HG03135 (cell line): ENCODE measurements around the gene HERPUD2.

Source experiments
- ATAC-seq: cut with Tn5 transposase; IDR thresholded peaks from one replicate; pipeline ENCODE4 v1.9.1; 2021; ENCODE audit warnings: mild to moderate bottlenecking, moderate library complexity; ENCODE audit not compliant: unreplicated experiment

Gene HERPUD2, protein sequence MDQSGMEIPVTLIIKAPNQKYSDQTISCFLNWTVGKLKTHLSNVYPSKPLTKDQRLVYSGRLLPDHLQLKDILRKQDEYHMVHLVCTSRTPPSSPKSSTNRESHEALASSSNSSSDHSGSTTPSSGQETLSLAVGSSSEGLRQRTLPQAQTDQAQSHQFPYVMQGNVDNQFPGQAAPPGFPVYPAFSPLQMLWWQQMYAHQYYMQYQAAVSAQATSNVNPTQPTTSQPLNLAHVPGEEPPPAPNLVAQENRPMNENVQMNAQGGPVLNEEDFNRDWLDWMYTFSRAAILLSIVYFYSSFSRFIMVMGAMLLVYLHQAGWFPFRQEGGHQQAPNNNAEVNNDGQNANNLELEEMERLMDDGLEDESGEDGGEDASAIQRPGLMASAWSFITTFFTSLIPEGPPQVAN

DNA sequence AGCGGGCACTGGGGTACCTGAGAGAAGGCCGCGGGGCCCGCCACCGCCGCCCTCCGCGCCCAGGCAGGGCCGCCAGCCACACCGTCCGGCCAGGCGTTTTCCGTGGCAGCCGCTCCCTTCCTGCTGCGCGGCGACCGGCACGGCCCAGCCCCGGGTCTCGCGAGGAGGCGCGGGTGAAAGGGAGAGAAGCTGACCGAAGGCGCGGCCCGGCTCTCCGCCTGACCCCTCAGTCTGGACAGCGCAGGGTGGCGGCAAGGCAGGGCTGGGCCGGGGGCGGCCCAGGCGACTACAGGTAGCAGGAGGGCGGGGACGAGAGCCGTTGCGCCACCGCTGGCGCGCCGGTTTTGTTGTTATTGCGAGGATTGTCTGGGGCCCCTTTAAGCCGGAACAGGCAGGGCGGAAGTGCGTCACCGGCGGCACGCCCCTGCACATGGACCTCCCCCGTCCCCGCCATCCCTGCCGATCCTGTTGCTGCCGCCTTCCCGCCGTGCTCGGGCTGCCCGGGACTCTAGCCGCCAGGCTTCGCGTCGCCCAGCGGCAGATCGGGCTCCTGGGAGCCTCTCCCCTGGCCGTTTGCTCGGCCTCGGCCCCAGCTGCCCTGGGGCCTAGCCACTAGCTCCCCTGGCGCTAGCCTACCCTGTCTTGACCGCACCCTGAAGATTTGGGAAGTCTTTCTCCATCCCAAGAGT lies at the start of gene HERPUD2:
HERPUD2 (minus strand) TSS at position 352 of the 689 bp plus-strand sequence. CDS start 805 bp downstream, outside the sequence.
- ATAC-seq = peak; percentile 91

DNA sequence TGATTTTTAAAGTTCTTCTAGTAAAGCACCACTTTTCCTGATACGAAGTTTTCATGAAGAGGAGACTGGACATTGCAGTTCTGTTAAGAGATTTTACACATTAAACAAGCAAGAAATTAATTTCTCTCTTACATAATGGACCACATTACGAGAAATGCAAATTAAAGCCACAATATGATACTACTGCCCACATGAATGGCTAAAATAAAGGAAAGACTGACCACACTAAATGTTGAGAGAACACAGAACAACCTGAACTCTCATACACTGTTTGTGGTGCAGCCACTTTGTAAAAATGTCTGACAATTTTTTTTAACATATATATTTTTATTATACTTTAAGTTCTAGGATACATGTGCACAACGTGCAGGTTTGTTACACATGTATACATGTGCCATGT lies 44.0 kb upstream of the HERPUD2 start:
- no peak for ATAC-seq

DNA sequence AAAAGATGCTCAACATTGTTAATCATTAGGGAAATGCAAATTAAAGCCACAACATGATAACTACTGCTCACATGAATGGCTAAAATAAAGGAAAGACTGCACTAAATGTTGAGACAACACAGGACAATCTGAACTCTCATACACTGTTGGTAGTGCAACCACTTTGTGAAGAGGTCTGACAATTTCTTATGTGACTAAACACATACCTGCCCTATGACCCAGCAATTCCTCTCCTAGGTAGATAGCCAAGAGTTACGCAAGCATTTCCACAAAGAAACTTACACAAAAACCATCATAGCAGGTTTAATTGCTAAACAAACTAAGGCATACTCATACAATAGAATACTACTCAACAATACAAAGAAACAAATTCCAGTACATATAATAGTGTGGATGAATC lies 41.8 kb upstream of the HERPUD2 start:
- no peak for ATAC-seq

DNA sequence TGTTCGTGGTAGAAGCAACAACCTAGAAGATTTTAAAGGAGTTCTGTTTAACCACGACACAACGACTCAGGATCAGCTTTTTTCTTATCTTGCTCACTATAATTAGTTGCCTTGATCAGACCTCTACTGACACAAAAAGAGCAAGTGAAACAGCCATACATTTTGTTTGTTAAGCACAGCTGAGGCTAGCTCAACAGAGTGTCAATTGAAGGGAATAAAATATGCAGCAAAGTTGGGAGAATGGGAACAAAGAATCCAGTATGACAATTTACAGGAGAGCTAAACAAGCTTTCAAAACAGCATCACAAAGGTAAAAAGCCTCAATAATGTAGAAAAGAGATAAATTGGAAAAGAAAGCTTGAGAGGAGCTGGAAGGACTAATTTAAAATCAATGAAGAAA lies 40.5 kb upstream of the HERPUD2 start:
- no peak for ATAC-seq

DNA sequence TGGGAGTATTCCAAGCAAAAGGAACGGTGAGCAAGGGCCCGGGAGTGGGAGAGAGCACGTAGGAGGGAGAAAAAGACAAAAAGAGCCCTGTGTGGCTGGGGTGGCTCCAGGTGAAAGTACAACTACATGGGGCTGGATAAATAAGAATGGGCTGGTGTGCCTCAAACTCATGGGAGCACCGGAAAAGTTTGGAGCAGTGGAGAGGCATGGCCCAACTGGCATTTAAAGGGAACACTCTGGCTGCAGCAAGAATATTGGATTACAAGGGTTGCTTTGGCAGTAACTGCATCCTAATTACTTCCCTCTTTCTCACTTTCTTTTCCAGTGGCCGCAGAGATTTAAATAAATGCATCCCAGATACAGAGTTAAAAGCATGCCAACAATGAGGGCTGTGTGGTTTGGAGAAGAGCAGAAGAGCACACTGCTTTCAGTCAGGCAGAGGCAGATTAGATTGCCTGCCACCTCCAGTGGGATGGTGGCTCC lies 39.1 kb upstream of the HERPUD2 start:
- no peak for ATAC-seq

DNA sequence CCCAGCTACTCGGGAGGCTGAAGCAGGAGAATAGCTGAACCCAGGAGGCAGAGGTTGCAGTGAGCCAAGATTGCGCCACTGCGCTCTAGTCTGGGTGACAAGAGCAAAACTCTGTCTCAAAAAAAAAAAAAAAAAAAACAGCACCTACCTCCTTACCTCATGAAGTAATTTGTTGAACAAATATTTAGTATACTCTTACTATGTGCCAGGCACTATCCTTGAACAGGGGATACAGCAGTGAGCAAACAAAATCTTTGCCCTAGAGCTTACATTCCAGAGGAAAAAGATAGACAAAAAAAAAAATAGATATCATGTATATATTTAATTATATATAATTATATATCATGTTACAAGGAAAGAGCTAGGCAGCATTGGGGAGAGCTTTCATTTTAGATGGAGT lies 36.4 kb upstream of the HERPUD2 start:
- ATAC-seq = no peak

DNA sequence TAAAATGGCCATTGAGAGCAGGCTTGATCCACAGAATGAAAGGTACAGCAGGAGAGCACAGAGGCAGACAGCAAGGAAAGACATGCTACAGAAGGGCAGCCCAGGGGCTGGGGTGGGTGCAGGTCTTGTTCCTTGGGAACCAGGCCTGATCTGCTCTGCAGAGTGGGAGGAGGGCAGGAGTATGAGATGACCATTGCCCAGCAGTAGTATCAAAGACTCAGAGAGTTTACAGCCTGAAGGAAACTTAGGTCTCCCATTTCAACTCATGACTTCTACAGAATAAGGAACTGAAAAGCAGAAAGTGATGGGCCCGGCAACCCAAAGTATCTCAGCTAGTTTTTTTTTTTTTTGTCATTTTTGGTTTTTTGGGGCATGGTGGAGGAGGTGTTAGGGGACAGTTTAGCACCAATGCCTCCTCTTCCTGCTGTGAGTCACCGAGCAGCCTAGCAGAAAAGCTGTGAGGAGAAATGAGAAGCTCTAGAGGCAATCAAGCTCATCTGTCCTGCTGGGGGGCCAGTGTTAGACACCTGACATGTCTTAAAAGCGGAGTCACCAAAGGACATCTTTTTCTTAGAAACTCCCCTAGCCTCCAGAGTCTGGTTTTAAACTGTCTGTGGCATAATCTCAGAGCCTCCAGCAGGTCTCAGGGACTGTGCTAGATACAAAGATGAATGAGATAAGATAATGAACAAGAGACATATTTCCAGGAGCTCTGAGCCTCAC lies 34.3 kb upstream of the HERPUD2 start:
- peak; percentile 52 for ATAC-seq

DNA sequence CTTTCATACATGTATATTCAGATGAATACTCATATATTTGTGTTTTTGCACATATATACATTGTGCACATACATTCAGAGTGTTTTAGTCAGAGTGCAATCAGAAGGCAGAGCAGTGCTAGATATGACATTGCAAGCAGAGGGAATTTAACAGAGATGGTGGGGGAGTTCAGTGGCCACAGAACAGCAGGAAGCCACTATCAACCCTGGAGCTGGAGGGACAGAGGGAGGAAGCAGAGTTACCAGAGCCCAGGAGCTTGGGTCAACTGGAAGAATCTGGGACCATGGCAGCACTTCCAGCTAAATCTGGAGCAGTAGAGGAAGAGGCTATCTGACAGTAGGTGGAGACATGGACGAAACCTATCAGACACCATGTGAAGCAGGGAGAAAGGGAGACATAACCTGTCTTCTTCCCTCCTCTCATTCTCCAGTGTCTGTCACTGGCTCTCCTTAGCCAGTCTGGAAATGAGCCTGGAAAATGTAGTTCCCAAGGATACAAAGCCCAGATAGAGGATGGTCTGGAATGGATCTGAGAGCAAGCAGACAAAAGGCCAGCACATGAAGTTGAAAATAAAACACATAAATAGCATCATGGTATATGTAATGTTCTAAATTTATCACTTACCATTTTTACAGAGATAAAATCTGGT lies 33.6 kb upstream of the HERPUD2 start:
- no peak for ATAC-seq

DNA sequence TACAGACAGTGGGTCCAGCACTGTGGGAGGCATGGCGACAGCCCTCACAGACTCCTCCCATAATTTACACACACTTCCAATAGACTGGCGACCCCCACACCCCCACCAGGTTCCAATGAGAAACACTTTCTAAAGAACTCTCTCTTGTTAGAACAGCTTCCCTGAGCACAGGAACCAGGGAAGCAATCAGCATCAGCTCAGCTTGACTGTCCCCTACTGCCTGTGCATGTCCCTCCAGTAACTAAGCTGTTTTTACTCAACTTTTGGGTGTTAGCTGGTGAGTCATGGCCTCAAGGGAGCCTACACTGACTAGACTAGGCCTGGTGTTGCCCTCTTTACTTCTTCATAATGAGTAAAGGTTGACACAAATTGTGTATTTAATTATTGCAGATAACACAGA lies 32.6 kb upstream of the HERPUD2 start:
- no peak for ATAC-seq

DNA sequence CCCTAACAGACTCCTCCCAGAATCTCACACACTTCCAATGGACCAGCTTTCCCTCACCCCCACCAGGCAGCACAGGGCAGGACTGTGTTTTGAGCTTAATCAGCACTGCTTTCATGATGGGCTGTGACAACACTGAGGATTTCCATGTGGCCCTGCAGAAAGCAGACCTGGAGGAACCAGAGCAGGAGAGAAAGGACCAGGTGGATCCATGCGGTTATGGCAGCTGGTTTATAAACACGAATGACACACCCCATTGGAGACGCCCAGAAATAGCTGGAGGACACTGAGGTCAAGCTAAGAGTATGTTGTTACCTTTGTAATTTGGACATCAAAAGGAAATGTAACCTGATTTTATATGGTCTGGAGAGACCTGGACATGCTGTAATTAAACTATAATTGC lies 31.7 kb upstream of the HERPUD2 start:
- ATAC-seq = no peak

DNA sequence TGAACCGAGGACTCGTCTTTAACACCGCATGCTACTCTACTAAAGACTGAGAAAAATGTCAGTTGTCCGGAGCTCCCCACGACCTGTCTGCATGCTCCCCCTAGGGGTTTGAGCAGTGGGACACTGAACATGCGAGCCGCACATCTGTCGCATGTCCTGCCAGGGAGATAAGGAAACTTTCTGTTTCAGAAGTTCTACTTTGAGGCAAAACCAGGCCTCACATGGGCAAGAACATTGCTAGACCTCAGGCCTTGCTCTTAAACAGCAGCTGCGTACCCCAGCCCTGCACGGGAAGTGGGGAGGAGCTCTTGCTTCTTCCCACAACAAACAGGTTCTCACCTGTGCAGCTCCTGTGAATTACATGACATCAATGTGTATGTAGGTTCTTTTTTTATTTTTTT lies 30.3 kb upstream of the HERPUD2 start:
- peak; percentile 44 for ATAC-seq

DNA sequence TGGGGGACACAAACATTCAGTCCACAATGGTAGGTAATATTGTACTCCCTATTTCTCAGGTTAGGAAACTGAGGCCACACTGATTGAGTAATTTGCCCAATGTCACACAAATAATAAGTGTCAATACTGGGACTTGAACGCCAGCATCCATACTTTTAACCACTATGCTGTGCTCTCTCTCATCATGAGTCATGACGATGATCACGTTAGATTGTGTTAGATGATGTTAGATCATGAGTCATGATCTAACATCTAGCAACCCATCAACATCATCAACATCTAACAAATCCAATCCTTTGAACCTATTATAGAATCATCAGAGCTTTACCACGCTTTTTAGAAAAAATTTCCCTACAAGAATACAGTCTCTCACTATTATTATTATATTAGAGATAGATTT lies 28.1 kb upstream of the HERPUD2 start:
- no peak for ATAC-seq

DNA sequence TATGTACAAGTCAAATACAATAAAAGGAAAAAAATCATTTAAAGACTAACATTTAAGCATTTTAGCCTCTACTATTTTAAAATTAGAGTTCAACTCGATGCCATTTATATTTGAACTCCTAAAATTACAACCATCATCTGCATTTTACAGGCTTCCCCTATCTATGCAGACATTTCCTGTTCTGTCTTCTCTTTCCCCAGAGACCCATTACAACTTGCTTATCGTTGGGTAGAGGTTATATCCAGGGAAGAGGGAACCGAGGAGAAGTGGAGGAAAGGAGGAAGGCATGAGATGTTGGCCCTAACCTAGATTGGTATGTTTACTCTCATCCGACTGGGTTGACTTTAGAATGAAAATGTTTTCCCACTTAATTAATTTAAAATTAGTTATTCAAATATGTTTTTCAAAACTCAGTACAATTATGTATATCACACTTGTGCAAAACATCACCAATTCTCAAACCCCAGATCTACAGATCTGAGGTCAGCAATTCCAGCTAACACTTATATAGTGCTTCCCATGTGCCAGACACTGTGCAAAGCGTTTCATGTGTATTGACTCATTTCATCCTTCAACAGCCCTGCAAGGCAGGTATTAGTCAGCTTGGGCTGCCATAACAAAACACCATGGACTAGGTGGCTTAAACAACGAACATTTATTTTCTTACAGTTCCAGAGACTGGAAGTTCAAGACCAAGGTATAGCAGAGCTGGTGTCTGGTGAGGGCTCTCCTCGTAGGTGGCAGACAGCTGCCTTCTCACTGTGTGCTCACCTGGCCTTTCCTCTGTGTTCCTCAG lies 27.3 kb upstream of the HERPUD2 start:
- no peak for ATAC-seq

DNA sequence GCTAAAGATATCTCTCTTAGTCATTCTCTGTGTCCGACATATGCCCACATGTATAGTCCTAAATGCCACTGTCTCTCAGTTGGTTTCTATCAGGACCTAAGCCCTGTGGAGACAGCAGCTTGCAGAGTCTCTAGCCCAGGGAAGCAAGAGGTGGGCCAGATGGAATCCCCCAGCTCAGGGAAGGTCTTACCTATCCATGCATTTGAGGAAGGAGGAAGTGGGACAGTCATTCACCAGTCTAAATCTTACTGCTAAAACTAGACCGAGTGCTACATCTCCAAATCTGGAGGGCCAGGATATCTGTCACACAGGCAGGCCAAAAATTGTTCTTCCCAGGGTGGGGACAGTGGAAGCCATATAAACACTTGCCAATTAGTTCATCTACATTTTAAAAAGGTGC lies 26.4 kb upstream of the HERPUD2 start:
- ATAC-seq = no peak

DNA sequence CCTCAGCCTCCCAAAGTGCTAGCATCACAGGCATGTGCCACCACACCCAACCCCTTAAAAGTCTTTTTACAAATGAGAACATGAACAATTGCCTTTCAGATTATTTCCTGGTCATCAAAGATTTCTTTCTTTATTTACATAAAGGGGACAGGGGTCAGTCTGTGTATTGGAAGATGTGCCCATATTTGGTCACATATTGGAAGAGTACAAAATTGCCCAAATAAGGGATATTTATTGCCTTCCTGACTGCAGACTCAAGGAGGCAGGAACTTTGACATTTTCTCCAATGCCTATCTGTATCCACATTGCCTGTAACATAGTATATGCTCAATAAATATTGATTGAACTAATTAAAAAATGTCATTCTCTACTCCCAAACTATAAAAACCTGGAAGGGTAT lies 25.9 kb upstream of the HERPUD2 start:
- ATAC-seq = no peak

DNA sequence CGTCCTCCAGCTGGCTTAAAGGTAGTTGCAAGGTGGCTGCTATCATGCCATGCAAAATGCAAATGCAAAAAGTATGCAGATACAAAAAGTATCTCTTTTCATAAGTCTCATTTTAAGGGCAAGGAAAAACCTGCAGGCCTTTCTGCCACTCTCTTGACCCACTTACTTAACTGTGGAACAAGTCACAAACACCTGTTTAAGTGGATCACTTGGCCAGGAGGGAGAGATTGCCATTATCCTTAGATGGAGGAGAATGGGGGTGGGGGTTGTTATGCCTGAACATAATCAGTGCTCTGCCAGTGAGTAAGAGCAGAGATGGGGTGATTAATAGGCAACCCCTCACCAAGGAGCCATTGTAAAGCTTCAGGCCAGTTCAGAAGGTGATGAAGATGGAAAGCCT lies 25.1 kb upstream of the HERPUD2 start:
- no peak for ATAC-seq

DNA sequence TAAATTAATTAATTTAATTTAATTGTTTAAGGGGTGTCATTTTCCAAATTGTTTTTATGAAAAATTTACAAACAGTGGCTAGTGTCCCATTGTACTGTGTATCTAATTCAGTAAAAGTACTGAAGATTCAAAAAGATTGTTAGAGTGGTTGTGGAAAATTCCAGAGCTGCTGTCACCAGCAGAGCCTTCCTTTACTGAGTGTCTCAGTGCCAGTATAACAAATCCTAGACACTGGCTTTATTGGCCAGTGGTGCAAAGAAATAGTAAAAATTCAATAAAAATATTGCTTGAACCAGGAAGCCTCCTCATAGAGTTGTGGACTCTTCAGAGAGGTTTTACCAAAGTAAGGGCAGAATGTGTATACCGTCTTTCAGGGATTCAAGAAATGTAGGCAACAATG lies 23.1 kb upstream of the HERPUD2 start:
- no peak for ATAC-seq

DNA sequence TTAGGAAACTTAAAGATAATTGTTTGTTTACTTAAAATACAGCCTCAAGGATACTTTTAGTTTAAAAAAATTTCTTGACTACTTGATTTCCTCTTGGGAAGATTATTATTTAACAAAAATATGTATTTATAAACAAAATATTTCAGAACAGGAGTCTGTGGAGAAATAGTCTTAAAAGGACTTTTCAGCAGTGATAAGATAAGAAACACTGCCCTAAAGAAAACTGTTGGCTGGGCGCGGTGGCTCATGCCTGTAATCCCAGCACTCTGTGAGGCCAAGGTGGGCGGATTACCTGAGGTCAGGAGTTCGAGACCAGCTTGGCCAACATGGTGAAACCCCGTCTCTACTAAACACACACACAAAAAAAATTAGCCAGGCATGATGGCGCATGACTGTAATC lies 22.6 kb upstream of the HERPUD2 start:
- ATAC-seq = no peak

DNA sequence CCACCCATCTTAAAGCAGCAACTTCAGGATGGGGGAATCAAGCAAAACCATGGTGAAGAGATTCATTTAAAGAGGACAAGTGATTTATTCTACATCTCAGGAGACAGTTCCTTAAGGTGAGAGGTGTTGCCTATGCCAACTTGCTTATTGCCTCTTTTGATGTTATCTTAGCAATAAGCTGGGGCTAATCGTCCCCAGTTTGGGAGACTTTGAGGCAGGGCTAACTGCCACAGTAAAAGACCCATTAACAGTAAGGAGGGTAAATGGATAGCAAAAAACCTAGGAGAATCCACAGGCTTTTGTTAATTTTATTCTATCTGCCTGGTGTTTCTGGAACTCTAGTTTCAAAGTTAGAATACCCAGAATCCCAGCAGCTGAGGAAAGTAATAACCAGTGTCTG lies 22.1 kb upstream of the HERPUD2 start:
- ATAC-seq = no peak

DNA sequence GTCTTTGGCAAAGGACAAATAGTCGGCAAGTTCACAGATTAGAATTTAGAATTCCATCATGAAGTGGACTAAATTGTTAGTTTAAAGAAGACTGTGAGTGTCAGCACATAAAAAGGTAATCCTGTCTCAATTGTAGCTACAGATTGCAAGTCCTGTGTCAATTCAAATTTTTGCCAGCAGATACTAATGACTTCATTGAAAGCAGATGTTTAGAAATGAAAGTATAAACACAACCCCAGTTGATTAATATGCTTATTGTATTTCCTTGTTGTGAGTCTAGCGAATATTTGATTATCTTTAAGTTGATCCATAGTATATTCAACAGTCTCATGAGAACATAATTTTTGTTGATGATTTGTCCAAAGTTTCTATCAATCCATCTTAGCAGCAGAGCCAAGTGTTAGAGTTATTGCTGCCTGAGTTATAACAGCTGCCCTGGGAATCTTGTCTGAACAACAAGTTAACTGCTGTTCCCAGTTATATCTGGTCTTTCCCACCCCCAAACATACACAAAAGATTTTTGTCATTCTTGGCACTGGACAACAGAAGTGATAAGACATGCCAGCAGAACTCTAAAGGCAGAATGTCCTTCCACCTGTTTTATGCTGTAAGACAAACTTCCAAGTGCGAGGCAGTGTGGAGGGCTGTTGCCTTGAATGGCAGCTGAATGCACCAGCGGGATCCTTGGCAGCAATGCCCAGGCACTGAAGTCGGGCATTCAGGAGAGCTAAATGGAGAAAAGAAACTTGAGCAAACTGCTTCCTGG lies 21.3 kb upstream of the HERPUD2 start:
- ATAC-seq = no peak
